ACC112 (cell line): ENCODE data around the gene KASH5.

ENCODE experiments used
- H2AFZ ChIP-seq: fragments of 200-600 bp; sonication (generic); one replicate; pipeline ENCODE4 v1.6.0; 2017; ENCODE audit warnings: antibody characterized with exemption, low read length; ENCODE audit not compliant: unreplicated experiment
- H3K27ac ChIP-seq: fragments of 200-600 bp; sonication (generic); 2 replicates; pipeline ENCODE4 v1.5.1; 2014; ENCODE audit warnings: low read depth, mild to moderate bottlenecking, antibody characterized with exemption, low read length, moderate library complexity
- H3K27me3 ChIP-seq: fragments of 200-600 bp; sonication (generic); 2 replicates; pipeline ENCODE4 v1.6.1; 2014; ENCODE audit warnings: mild to moderate bottlenecking, antibody characterized with exemption, low read length, moderate library complexity, mixed read lengths; ENCODE audit not compliant: insufficient read depth
- H3K36me3 ChIP-seq: fragments of 200-600 bp; sonication (generic); 2 replicates; pipeline ENCODE4 v1.6.1; 2016; ENCODE audit warnings: mild to moderate bottlenecking, antibody characterized with exemption, low read length, moderate library complexity, mixed read lengths; ENCODE audit not compliant: insufficient read depth
- H3K4me1 ChIP-seq: fragments of 200-600 bp; sonication (generic); one replicate; pipeline ENCODE4 v1.6.1; 2016; ENCODE audit warnings: low read length, mixed read lengths; ENCODE audit not compliant: insufficient read depth, unreplicated experiment, control insufficient read depth
- H3K4me3 ChIP-seq: fragments of 200-600 bp; sonication (generic); 2 replicates; pipeline ENCODE4 v1.5.1; 2014; ENCODE audit warnings: mild to moderate bottlenecking, low read depth, low read length
- H3K79me2 ChIP-seq: fragments of 200-600 bp; sonication (generic); one replicate; pipeline ENCODE4 v1.6.0; 2016; ENCODE audit warnings: low read length; ENCODE audit not compliant: control insufficient read depth, unreplicated experiment, insufficient read depth

Gene KASH5

DNA sequence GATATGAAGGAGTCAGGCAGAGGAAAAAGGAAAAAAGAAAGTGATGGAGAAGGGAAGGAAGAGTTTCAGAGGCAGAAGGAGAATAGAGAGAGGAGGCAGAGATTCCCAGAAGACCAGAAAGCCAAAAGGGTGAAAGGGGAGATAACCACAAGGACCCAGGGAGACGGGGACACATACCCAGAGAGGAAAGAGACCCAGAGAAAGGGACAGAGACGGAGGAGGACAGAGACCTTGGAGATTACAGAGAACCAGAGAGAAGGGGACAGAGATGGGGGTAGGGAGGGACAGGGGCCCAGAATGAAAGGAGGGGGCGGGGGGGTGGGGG is 33.8 kb downstream of the KASH5 start:
- Histone ChIP-seq H3K79me2 (no peaks in the 10 kb centered on the region), H3K36me3 (no peaks in the 10 kb centered on the region), H3K4me1 (peaks cover 13% of the 10 kb centered on the region), H3K27ac (no peak overlapping the region), H3K27me3 (peaks cover 79% of the 10 kb centered on the region), H2AFZ (no peak overlapping the region), H3K4me3 (no peak overlapping the region)

DNA sequence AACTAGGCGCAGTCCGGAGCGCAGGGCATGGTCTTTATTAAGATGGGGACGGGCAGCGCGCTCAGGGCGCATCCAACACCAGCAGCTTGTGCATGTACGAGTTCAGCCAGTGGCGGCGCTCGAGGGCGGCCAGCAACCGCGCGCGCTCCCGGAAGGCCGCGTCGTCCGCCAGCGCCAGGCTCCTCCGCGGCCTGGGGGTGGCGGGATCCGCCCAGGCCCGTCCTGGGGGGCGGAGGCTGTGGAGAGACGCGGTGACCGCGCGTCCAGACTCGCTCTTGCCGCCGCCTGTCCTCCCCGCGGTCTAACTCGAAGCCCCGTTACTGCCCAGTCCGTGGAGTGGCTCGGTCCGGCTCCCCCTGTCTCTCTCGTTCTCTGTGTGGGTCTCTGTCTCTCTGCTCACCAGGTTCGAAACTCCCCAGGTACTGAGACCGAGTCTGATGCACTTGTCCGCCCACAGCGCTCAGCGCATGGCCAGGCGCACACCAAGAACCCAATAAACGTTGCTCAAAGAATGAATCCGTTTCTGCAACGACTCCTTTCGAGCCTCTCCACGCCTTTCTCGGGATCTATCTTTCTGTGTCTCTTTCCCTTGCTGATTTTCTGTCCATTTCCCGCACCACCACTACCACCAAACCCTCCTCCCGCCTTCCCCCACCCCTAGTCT is 34.5 kb downstream of the KASH5 start:
- Histone ChIP-seq H3K27ac (no peak overlapping the region), H3K36me3 (no peaks in the 10 kb centered on the region), H3K27me3 (peaks cover 79% of the 10 kb centered on the region), H3K4me1 (peaks cover 13% of the 10 kb centered on the region), H3K4me3 (peak overlapping the region; percentile 65), H2AFZ (no peak overlapping the region), H3K79me2 (no peaks in the 10 kb centered on the region)

DNA sequence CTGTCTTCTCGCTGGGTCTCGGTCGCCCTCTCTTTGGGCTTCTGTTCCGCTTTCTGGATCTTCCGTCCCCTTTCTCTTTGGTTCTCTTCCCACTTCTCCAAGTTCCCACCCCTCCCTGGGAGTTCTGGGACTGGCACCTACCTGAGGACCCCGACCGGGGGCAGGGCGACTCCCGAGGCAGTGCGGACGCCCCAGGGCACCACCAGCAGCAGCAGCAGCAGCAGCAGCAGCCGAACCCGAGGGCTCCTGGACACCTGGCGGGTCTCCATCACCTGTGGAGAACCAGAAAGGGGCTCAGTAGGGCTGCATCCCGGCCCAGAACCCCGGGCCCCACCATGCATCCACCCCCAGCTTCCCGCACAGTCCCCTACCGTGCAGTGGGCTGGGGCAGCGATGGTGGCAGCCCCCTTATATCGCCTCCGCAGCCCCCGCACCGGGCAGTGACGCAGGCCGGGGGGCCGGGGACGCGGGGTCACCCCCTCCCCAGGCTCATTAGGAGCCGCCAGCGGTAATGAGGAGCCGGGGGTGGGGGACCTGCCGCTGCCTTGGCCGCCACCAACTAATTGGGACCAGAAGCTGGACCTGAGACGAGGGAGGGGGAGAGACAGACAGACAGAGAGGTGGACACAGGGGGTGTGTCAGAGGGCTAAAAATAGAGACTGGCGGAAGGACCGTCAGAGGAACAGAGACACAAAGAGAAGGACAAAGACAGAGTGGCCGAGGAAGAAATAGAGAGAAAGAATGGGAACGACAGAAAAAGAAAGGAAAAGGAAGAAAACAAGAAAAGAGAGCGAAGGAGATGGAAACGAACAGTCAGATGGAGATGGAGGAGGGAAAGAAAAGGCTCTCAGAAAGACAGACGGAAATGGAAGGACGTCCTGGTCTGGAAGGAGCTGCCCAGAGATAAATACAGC is 35.3 kb downstream of the KASH5 start, which contains the start of gene PTH2:
TSS of gene PTH2 (minus strand) at position 371 of the 914 bp plus-strand sequence. CDS start at position 269, 102 bp downstream.
- peaks cover 13% of the 10 kb centered on the region for H3K4me1 ChIP-seq
- no peak within 1 kb of the TSS for H2AFZ ChIP-seq
- peaks cover 79% of the 10 kb centered on the region for H3K27me3 ChIP-seq
- no peak within 1 kb of the TSS for H3K27ac ChIP-seq
- no peaks in the 10 kb centered on the region for H3K79me2 ChIP-seq
- H3K4me3 ChIP-seq: peak within 1 kb of the TSS; percentile 65
- H3K36me3 ChIP-seq: no peaks in the 10 kb centered on the region

DNA sequence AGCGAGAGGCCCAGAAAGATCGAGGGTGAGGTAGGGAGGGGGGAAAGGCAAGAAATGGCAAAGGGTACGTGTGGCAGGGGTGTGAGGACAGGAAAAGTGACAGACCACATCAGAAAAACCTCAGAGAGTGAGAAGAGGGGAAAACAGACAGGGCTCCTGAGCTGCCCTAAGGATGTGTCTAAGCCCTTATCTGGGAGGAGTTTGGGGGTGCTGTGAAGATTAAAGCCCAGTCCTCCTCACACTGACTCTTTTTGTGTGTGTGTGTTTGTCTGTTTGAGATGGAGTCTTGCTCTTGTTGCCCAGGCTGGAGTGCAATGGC is 35.9 kb downstream of the KASH5 start:
- Histone ChIP-seq H3K27ac (no peak overlapping the region), H3K4me3 (no peak overlapping the region), H3K79me2 (no peaks in the 10 kb centered on the region), H2AFZ (no peak overlapping the region), H3K4me1 (peaks cover 13% of the 10 kb centered on the region), H3K36me3 (no peaks in the 10 kb centered on the region), H3K27me3 (peaks cover 78% of the 10 kb centered on the region)

DNA sequence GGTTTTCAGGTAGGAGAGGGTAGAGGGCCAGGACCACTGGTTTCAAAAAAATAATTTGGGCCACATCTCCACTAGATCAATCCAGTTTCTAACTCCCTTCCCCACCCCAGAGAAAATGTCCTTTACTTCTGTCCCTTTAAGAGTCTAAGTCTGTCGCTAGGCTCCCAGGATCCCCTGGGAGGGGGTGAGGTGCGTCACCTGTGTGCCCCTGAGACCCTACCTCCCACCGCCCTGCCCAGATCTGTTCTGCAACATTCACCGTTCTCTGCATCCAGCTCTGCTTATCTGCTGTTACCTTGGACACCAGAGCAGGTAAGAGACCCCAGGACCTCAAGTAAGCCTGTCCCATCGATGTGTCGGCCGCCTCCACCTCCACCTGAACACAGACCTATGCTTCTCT is 37.1 kb downstream of the KASH5 start, which contains the start of gene GFY:
TSS of gene GFY (plus strand) at position 211 of the 400 bp plus-strand sequence. CDS start 1,043 bp downstream, outside the sequence.
- no peak within 1 kb of the TSS for H2AFZ ChIP-seq
- H3K27me3 ChIP-seq: peaks cover 75% of the 10 kb centered on the region
- H3K79me2 ChIP-seq: no peaks in the 10 kb centered on the region
- no peak within 1 kb of the TSS for H3K4me3 ChIP-seq
- peaks cover 13% of the 10 kb centered on the region for H3K4me1 ChIP-seq
- no peak within 1 kb of the TSS for H3K27ac ChIP-seq
- H3K36me3 ChIP-seq: no peaks in the 10 kb centered on the region

DNA sequence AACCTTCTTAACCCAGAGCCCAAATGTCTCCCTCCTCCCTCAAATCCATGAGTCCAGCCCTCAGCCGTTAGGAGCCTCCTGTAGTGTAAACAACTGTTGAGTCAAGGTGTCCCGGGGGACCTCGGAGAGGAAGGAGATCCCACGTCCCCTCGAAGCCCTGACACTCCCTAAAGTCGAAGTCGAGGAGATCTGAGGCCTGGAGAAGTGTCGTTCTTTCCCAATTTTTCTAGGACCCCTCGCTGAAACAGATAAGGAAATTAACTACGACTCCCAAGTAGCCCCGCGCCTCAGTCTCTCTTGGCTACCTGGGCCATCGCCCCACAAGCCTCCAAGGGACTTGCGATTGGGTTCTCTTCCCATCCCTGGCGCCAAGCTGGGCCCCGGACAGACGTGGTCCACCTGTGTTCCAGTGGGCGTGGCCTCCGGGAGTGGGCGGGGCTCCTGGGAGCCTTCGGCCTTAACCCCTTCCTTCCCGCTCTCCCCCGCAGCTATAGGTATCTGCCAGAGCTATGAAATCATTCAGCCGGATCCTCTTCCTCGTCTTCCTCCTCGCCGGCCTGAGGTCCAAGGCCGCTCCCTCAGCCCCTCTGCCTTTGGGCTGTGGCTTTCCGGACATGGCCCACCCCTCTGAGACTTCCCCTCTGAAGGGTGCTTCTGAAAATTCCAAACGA is 38.0 kb downstream of the KASH5 start:
- H3K4me1 ChIP-seq: peaks cover 13% of the 10 kb centered on the region
- H3K27ac ChIP-seq: no peak overlapping the region
- H3K27me3 ChIP-seq: peaks cover 68% of the 10 kb centered on the region
- no peaks in the 10 kb centered on the region for H3K79me2 ChIP-seq
- H3K4me3 ChIP-seq: no peak overlapping the region
- H3K36me3 ChIP-seq: no peaks in the 10 kb centered on the region
- H2AFZ ChIP-seq: no peak overlapping the region

DNA sequence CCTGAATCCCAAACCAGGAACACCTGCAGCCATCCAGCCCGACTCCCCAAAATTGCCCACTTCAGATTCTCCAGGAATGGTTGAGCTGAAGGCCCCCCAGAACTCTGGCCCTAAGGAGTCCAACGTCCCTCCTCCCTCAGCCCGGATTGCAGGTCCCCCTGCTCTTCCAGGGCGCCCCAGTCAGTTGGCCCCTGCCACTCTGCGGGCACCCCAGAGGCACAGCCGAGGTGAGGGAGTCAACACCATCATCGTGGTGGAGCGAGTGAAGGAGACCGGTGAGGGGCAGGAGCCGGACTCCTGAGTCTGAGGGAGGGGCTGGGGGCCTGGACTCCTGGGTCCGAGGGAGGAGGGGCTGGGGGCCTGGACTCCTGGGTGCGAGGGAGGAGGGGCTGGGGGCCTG is 39.3 kb downstream of the KASH5 start:
- no peak overlapping the region for H3K4me3 ChIP-seq
- H3K4me1 ChIP-seq: peaks cover 7% of the 10 kb centered on the region
- H3K27ac ChIP-seq: no peak overlapping the region
- no peak overlapping the region for H2AFZ ChIP-seq
- peaks cover 57% of the 10 kb centered on the region for H3K27me3 ChIP-seq
- H3K79me2 ChIP-seq: no peaks in the 10 kb centered on the region
- no peaks in the 10 kb centered on the region for H3K36me3 ChIP-seq

DNA sequence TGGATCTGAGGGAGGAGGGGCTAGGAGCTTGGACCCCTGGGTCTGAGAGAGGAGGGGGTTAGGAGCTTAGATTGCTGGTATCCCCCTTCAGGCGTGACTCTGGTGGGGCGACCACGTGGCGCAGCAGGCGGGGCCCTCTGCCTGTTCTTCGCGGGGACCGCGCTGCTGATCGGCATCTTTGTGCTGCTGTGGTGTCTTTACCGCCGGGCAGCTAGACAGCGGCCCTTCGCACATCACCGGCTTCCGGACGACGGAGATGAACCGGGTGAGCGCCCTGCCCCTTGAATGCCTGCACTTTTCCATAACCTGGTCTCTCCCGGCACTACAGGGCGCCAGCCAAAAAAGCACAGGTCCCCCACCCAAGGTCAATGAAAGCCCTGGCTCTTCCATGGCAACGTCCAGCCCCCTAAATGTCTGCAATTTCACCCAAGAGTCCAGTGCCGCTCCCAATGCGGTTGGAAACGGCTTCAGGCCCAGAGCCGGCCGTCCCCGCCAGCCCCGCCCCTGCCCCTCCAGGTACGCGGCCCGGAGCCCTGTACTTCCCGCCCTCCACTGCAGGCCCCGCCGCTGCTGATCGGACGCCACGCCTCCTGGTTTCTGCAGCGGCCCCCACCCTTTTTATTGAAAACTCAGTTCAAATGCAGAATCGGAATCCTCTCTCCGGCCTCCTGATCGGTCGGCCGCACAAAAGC is 40.0 kb downstream of the KASH5 start:
- Histone ChIP-seq H3K27ac (no peak overlapping the region), H3K4me1 (peaks cover 7% of the 10 kb centered on the region), H2AFZ (peak overlapping the region; percentile 33), H3K36me3 (no peaks in the 10 kb centered on the region), H3K79me2 (no peaks in the 10 kb centered on the region), H3K27me3 (peaks cover 51% of the 10 kb centered on the region), H3K4me3 (peak overlapping the region; percentile 44; the same call in 1 of the 2 replicates)

DNA sequence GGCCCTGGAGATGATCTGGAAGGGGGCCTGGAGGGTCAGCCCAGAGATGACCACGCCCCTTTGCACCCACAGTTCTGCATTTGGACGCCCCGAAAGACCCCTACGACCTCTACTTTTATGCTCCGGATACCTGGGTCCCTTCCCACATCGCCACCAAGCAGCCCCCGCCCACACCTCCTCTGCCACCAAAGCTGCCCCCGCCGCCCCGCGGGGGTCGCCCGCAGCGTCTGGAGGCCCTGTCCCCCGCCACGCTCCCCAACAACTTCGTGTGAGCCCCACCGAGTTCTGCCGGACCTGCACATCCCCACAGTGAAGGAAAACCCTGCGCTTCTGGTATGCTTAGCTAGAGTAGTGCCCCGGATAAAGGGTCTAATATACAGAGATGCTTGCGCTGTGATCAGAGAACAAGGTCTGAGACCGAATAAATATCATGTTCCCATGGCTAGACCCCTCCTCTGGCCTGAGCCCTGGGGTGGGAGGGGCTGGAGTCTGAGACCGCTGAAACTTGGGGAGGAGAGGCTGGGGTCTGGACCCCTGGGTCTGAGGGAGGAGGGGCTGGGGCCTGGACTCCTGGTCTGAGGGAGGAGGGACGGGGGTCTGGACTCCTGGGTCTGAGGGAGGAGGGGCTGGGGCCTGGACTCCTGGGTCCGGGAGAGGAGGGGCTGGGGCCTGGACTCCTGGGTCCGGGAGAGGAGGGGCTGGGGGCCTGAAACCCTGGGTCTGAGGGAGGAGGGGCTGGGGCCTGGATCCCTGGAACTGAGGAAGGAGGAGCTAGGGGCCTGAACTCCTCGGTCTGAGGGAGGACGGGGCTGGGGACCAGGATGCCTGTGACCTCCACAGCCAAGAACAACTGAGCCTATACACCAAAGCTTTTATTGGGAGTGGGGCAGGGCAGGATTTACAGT is 40.8 kb downstream of the KASH5 start:
- no peak overlapping the region for H2AFZ ChIP-seq
- H3K36me3 ChIP-seq: no peaks in the 10 kb centered on the region
- peaks cover 7% of the 10 kb centered on the region for H3K4me1 ChIP-seq
- H3K79me2 ChIP-seq: no peaks in the 10 kb centered on the region
- H3K4me3 ChIP-seq: no peak overlapping the region
- no peak overlapping the region for H3K27ac ChIP-seq
- H3K27me3 ChIP-seq: peaks cover 43% of the 10 kb centered on the region
